IMR-90 (cell line): ENCODE measurements around the gene CD2. TPM values are rescaled to one million over a fixed set of nuclear protein-coding genes. Genes with fewer than 3 reads are reported as not detected.

Experiments used
- ATAC-seq: fragments of 200-7000 bp; cut with Tn5 transposase; 2 replicates; pipeline ENCODE4 v1.9.1; 2020; ENCODE audit warnings: low read depth, mild to moderate bottlenecking, moderate library complexity
- BruUV-seq: library from RNA; stranded (reverse); fragments of 400-500 nt; replicated peaks from 2 replicates; lab custom pipeline; 2021; lab: Mats Ljungman, UMichigan
- CTCF ChIA-PET: fragments of 300-600 bp; formaldehyde crosslinking; extraction: SDS; loops from one replicate; lab custom pipeline; 2021; ENCODE audit warnings: antibody characterized with exemption; lab: Yijun Ruan, JAX
- POLR2A ChIA-PET: fragments of 300-600 bp; sonication (Branson Sonifier 250); formaldehyde crosslinking; loops from one replicate; lab custom pipeline; 2022; ENCODE audit warnings: antibody characterized with exemption; ENCODE audit not compliant: unreplicated experiment; lab: Charles Lee
- DNase-seq: peaks from one replicate; pipeline ENCODE4 v3.0.0; 2013
- H2AFZ ChIP-seq: replicated peaks from 2 replicates; pipeline ENCODE3; 2013; ENCODE audit warnings: low read length, mild to moderate bottlenecking; ENCODE audit not compliant: poor library complexity
- H2AK5ac ChIP-seq: 2 replicates; pipeline ENCODE4 v1.6.1; 2013; ENCODE audit warnings: low read depth, low read length, inconsistent platforms
- H2AK9ac ChIP-seq: replicated peaks from 2 replicates; pipeline ENCODE3; 2013; ENCODE audit warnings: mild to moderate bottlenecking, low read depth, low read length, moderate library complexity; ENCODE audit not compliant: poor library complexity
- H2BK120ac ChIP-seq: 2 replicates; pipeline ENCODE4 v1.6.1; 2013; ENCODE audit warnings: low read depth, low read length, inconsistent platforms
- H2BK15ac ChIP-seq: 3 replicates; pipeline ENCODE4 v1.6.1; 2013; ENCODE audit warnings: low read depth, low read length, inconsistent platforms
- H2BK20ac ChIP-seq: 2 replicates; pipeline ENCODE4 v1.6.1; 2013; ENCODE audit warnings: low read depth, mild to moderate bottlenecking, inconsistent platforms, low read length, moderate library complexity
- H2BK5ac ChIP-seq: 2 replicates; pipeline ENCODE4 v1.6.1; 2013; ENCODE audit warnings: mild to moderate bottlenecking, low read depth, low read length, inconsistent platforms; ENCODE audit not compliant: poor library complexity, severe bottlenecking
- H3K14ac ChIP-seq: replicated peaks from 2 replicates; pipeline ENCODE4 v1.6.1; 2013; ENCODE audit warnings: low read depth, low read length, inconsistent platforms
- H3K18ac ChIP-seq: 2 replicates; pipeline ENCODE4 v1.6.1; 2013; ENCODE audit warnings: low read depth, low read length, control low read depth
- H3K23ac ChIP-seq: 2 replicates; pipeline ENCODE4 v1.6.1; 2013; ENCODE audit warnings: low read depth, low read length, inconsistent platforms
- H3K27ac ChIP-seq: 2 replicates; pipeline ENCODE4 v1.5.1; 2013; ENCODE audit warnings: mild to moderate bottlenecking, control low read depth, low read length; ENCODE audit not compliant: insufficient read depth
- H3K27me3 ChIP-seq: 2 replicates; pipeline ENCODE4 v1.6.1; 2013; ENCODE audit warnings: low read length; ENCODE audit not compliant: control insufficient read depth, insufficient read depth
- H3K36me3 ChIP-seq: 2 replicates; pipeline ENCODE4 v1.6.1; 2013; ENCODE audit warnings: low read length, mixed read lengths; ENCODE audit not compliant: control insufficient read depth, insufficient read depth
- H3K4ac ChIP-seq: 2 replicates; pipeline ENCODE4 v1.6.1; 2013; ENCODE audit warnings: low read depth, low read length, inconsistent platforms
- H3K4me1 ChIP-seq: 2 replicates; pipeline ENCODE4 v1.6.1; 2013; ENCODE audit warnings: low read length, mixed read lengths; ENCODE audit not compliant: control insufficient read depth, insufficient read depth
- H3K4me2 ChIP-seq: 2 replicates; pipeline ENCODE4 v1.6.1; 2013; ENCODE audit warnings: low read depth, mild to moderate bottlenecking, control low read depth, low read length, moderate library complexity
- H3K4me3 ChIP-seq: 2 replicates; pipeline ENCODE4 v1.5.1; 2013; ENCODE audit warnings: low read depth, mild to moderate bottlenecking, control low read depth, low read length, moderate library complexity; ENCODE audit not compliant: insufficient read depth
- H3K56ac ChIP-seq: 2 replicates; pipeline ENCODE4 v1.6.1; 2013; ENCODE audit warnings: low read length, inconsistent platforms; ENCODE audit not compliant: insufficient read depth; ENCODE audit errors: extremely low read depth
- H3K79me1 ChIP-seq, 2 experiments: 2 replicates each; pipeline ENCODE4 v1.6.1; 2013; ENCODE audit warnings: low read length in 2 of 2, inconsistent platforms in 1 of 2, low read depth in 1 of 2
- H3K9ac ChIP-seq: 2 replicates; pipeline ENCODE4 v1.6.1; 2013; ENCODE audit warnings: low read depth, low read length, control low read depth
- H3K9me1 ChIP-seq: 2 replicates; pipeline ENCODE4 v1.6.1; 2013; ENCODE audit warnings: low read length, inconsistent platforms; ENCODE audit not compliant: insufficient read depth
- H3K9me3 ChIP-seq: 2 replicates; pipeline ENCODE4 v1.6.1; 2013; ENCODE audit warnings: low read length; ENCODE audit not compliant: control insufficient read depth, insufficient read depth
- H4K20me1 ChIP-seq: 2 replicates; pipeline ENCODE4 v1.6.1; 2013; ENCODE audit warnings: low read length, inconsistent platforms; ENCODE audit not compliant: insufficient read depth
- H4K5ac ChIP-seq: 2 replicates; pipeline ENCODE4 v1.6.1; 2013; ENCODE audit warnings: mild to moderate bottlenecking, low read depth, low read length, control low read depth
- H4K8ac ChIP-seq, 2 experiments: 2 replicates each; pipeline ENCODE4 v1.6.1; 2013; ENCODE audit warnings: low read depth in 2 of 2, low read length in 2 of 2, control low read depth in 1 of 2, inconsistent platforms in 1 of 2
- H4K91ac ChIP-seq: 2 replicates; pipeline ENCODE4 v1.6.1; 2013; ENCODE audit warnings: low read depth, low read length, inconsistent platforms; ENCODE audit not compliant: insufficient read depth
- BHLHE40 ChIP-seq: fragments of 150-350 bp; IDR thresholded peaks from 2 replicates; pipeline ENCODE4 v1.6.1; 2016; ENCODE audit warnings: mild to moderate bottlenecking, low read depth, low read length
- CEBPB ChIP-seq: IDR thresholded peaks from 2 replicates; pipeline ENCODE4 v1.6.1; 2012; ENCODE audit warnings: low read depth, low read length, improper control_type of control experiment
- CHD1 ChIP-seq: IDR thresholded peaks from 2 replicates; pipeline ENCODE4 v1.6.1; 2012; ENCODE audit warnings: low read depth, low read length, improper control_type of control experiment
- ELK1 ChIP-seq: fragments of 150-350 bp; IDR thresholded peaks from 2 replicates; pipeline ENCODE4 v1.6.1; 2016; ENCODE audit warnings: low read depth, mild to moderate bottlenecking, low read length, moderate library complexity, borderline replicate concordance
- FOS ChIP-seq: fragments of 150-350 bp; IDR thresholded peaks from 2 replicates; pipeline ENCODE4 v1.6.1; 2016; ENCODE audit warnings: low read depth, low read length
- MAFK ChIP-seq: IDR thresholded peaks from 2 replicates; pipeline ENCODE4 v1.6.1; 2012; ENCODE audit warnings: low read depth, low read length, improper control_type of control experiment
- MAZ ChIP-seq: IDR thresholded peaks from 2 replicates; pipeline ENCODE4 v1.6.1; 2012; ENCODE audit warnings: low read depth, mild to moderate bottlenecking, low read length, improper control_type of control experiment, moderate library complexity, borderline replicate concordance
- MXI1 ChIP-seq: IDR thresholded peaks from 2 replicates; pipeline ENCODE4 v1.6.1; 2012; ENCODE audit warnings: low read depth, mild to moderate bottlenecking, low read length, moderate library complexity, borderline replicate concordance
- NFE2L2 ChIP-seq: fragments of 150-350 bp; IDR thresholded peaks from 2 replicates; pipeline ENCODE4 v1.6.1; 2016; ENCODE audit warnings: low read depth, mild to moderate bottlenecking, low read length
- POLR2A ChIP-seq: IDR thresholded peaks from 2 replicates; pipeline ENCODE4 v1.6.1; 2012; ENCODE audit warnings: mild to moderate bottlenecking, low read depth, low read length
- RAD21 ChIP-seq: IDR thresholded peaks from 2 replicates; pipeline ENCODE4 v1.6.1; 2012; ENCODE audit warnings: low read length, improper control_type of control experiment
- RCOR1 ChIP-seq: IDR thresholded peaks from 2 replicates; pipeline ENCODE4 v1.6.1; 2012; ENCODE audit warnings: mild to moderate bottlenecking, low read length, improper control_type of control experiment; ENCODE audit not compliant: insufficient replicate concordance
- RFX5 ChIP-seq: IDR thresholded peaks from 2 replicates; pipeline ENCODE4 v1.8.0; 2012; ENCODE audit warnings: low read depth, mild to moderate bottlenecking, low read length, moderate library complexity
- SMC3 ChIP-seq: fragments of 150-350 bp; IDR thresholded peaks from 2 replicates; pipeline ENCODE4 v1.6.1; 2016; ENCODE audit warnings: low read depth, mild to moderate bottlenecking, antibody characterized with exemption, low read length, moderate library complexity
- USF2 ChIP-seq: fragments of 150-350 bp; IDR thresholded peaks from 2 replicates; pipeline ENCODE4 v1.6.1; 2017; ENCODE audit warnings: mild to moderate bottlenecking, antibody characterized with exemption, low read length, low read depth
- WGBS, 2 experiments: methylation state at CpG; one replicate each; pipeline versions ENCODE4 v1.1.5 to v1.1.7; 2013; ENCODE audit warnings: missing lambda C conversion rate in 2 of 2; ENCODE audit not compliant: insufficient read length in 1 of 2; ENCODE audit errors: extremely low coverage in 2 of 2; 5-methylcytosine and 5-hydroxymethylcytosine counted together
- dilution Hi-C: fragments of 300-500 bp; cut with HindIII; formaldehyde crosslinking; loops from one replicate; pipeline ENCODE4 v1.14.3; 2018; ENCODE audit warnings: low sequenced_read_pairs; ENCODE audit not compliant: unreplicated experiment
- in situ Hi-C: fragments of 300-500 bp; cut with MboI; formaldehyde crosslinking; loops from 3 replicates; pipeline ENCODE4 v1.14.3; 2019; ENCODE audit warnings: low sequenced_read_pairs, inconsistent platforms, mixed read lengths
- intact Hi-C: fragments of 100-400 bp; cut with micrococcal nuclease; formaldehyde crosslinking; loops from 2 replicates; pipeline ENCODE4 v1.10.0; 2022
- polyA plus RNA-seq, 3 experiments: library from polyadenylated mRNA; depleted of rRNA; stranded (reverse); fragments of >200 nt; gene quantifications; 2 replicates each; pipeline ENCODE4 v1.2.3, GENCODE V29; 2012; ENCODE audit warnings: low replicate concordance in 1 of 3
- total RNA-seq: library from RNA; depleted of rRNA; stranded (reverse); fragments of >200 nt; gene quantifications from 2 replicates; pipeline ENCODE4 v1.2.3, GENCODE V29; 2012
- TF ChIP-seq, protein P1 (sequence below): conservative IDR thresholded peaks from 2 replicates; pipeline ENCODE4 v1.5.1; 2012; ENCODE audit warnings: mild to moderate bottlenecking, low read depth, low read length, improper control_type of control experiment

The CD2 gene
- total and polyA plus RNA-seq, 2 of the 4 experiments (the other 2 are of a cell fraction), result not detected

DNA sequence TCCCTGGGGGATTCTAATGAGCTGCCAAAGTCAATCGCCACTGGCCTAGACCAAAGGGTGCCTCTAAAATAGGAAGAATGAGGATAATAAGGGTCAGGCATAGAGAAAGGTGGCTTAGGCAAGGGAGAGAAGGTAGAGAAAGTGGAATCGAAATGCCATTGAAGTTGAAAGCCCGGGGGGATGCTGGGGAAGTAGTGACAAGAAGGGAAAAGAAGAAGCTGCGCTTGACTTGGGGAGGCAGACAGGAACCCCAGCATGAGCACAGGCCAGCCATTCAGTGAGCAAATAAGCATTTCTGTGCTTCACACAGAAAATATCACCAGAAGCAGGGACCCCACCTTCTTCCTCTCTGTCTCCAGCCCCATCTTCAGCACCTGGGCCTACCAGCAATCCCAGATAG, 1.5 kb downstream of the CD2 start:
- no peak for ATAC-seq
- no peak overlapping the region for H2BK120ac ChIP-seq
- no peaks in the 10 kb centered on the region for H3K36me3 ChIP-seq
- no peaks in the 10 kb centered on the region for H3K9me1 ChIP-seq
- H3K4ac ChIP-seq, result no peak overlapping the region
- in situ Hi-C loops, result no loop called here
- no peak overlapping the region for H4K5ac ChIP-seq
- no peak overlapping the region for H3K27ac ChIP-seq
- H2BK20ac ChIP-seq, result no peak overlapping the region
- no peak overlapping the region for H2BK5ac ChIP-seq
- no peak overlapping the region for H3K4me2 ChIP-seq
- no peaks in the 10 kb centered on the region for H4K20me1 ChIP-seq
- intact Hi-C loops, result no loop called here
- no peak overlapping the region for H3K23ac ChIP-seq
- TF ChIP-seq NFE2L2 (no peak), RCOR1 (no peak), CHD1 (no peak), MAZ (no peak), USF2 (no peak), POLR2A (no peak), CEBPB (no peak), RFX5 (no peak), FOS (no peak), SMC3 (no peak), BHLHE40 (no peak), RAD21 (no peak), MXI1 (no peak), ELK1 (no peak), MAFK (no peak)
- TF ChIP-seq, protein P1, sequence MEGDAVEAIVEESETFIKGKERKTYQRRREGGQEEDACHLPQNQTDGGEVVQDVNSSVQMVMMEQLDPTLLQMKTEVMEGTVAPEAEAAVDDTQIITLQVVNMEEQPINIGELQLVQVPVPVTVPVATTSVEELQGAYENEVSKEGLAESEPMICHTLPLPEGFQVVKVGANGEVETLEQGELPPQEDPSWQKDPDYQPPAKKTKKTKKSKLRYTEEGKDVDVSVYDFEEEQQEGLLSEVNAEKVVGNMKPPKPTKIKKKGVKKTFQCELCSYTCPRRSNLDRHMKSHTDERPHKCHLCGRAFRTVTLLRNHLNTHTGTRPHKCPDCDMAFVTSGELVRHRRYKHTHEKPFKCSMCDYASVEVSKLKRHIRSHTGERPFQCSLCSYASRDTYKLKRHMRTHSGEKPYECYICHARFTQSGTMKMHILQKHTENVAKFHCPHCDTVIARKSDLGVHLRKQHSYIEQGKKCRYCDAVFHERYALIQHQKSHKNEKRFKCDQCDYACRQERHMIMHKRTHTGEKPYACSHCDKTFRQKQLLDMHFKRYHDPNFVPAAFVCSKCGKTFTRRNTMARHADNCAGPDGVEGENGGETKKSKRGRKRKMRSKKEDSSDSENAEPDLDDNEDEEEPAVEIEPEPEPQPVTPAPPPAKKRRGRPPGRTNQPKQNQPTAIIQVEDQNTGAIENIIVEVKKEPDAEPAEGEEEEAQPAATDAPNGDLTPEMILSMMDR, result no peak
- H3K56ac ChIP-seq, result no peak overlapping the region
- no peak overlapping the region for H2AK9ac ChIP-seq
- no peak overlapping the region for H4K91ac ChIP-seq
- H4K8ac ChIP-seq, result no peak overlapping the region
- no peak overlapping the region for H3K9ac ChIP-seq
- H2AK5ac ChIP-seq, result no peak overlapping the region
- H3K4me1 ChIP-seq, result no peaks in the 10 kb centered on the region
- no peak overlapping the region for H2AFZ ChIP-seq
- DNase-seq, result no peak
- 59% methylated on average over 3 of the region's 4 CpGs; no CpG with 5 or more reads in 1 of the 2 experiments for WGBS, 2 experiments
- no TSS peak for BruUV-seq
- no peak overlapping the region for H2BK15ac ChIP-seq
- H3K14ac ChIP-seq, result no peak overlapping the region
- dilution Hi-C loops, result no loop called here
- no peak overlapping the region for H3K4me3 ChIP-seq
- POLR2A ChIA-PET, result no interaction called here
- H3K9me3 ChIP-seq, result no peaks in the 10 kb centered on the region
- H3K18ac ChIP-seq, result no peak overlapping the region
- CTCF ChIA-PET, result no interaction called here
- H3K79me1 ChIP-seq, result no peaks in the 10 kb centered on the region
- H3K27me3 ChIP-seq, result no peaks in the 10 kb centered on the region
